Mesendoderm (in vitro differentiated cells): ENCODE data around the gene PDZD8. TPM values are rescaled to one million over a fixed set of nuclear protein-coding genes. Genes with fewer than 3 reads are reported as not detected.

Experiments used
- DNase-seq: peaks from one replicate; pipeline ENCODE4 v3.0.0; 2013
- H2AK5ac ChIP-seq: 2 replicates; pipeline ENCODE4 v1.6.1; 2013; ENCODE audit warnings: low read length, inconsistent platforms
- H2BK120ac ChIP-seq: 2 replicates; pipeline ENCODE4 v1.6.1; 2013; ENCODE audit warnings: low read depth, mild to moderate bottlenecking, low read length, moderate library complexity, mixed read lengths
- H2BK15ac ChIP-seq: replicated peaks from 2 replicates; pipeline ENCODE4 v1.6.1; 2013; ENCODE audit warnings: low read depth, mild to moderate bottlenecking, moderate library complexity
- H2BK5ac ChIP-seq: 2 replicates; pipeline ENCODE4 v1.6.1; 2013; ENCODE audit warnings: low read length, inconsistent platforms
- H3K18ac ChIP-seq: 2 replicates; pipeline ENCODE4 v1.6.1; 2013; ENCODE audit warnings: mild to moderate bottlenecking, low read length, mixed read lengths
- H3K23ac ChIP-seq: one replicate; pipeline ENCODE4 v1.6.1; 2013; ENCODE audit warnings: low read length
- H3K27ac ChIP-seq: 2 replicates; pipeline ENCODE4 v1.5.1; 2013; ENCODE audit warnings: low read depth, mild to moderate bottlenecking, inconsistent platforms, low read length, moderate library complexity
- H3K27me3 ChIP-seq: 2 replicates; pipeline ENCODE4 v1.6.1; 2013; ENCODE audit warnings: low read length, control low read depth, mild to moderate bottlenecking, inconsistent platforms; ENCODE audit not compliant: insufficient read depth, poor library complexity
- H3K36me3 ChIP-seq: 2 replicates; pipeline ENCODE4 v1.6.1; 2013; ENCODE audit warnings: low read length, inconsistent platforms; ENCODE audit not compliant: control insufficient read depth, insufficient read depth
- H3K4ac ChIP-seq: one replicate; pipeline ENCODE4 v1.6.1; 2013; ENCODE audit warnings: low read depth, mild to moderate bottlenecking, low read length, moderate library complexity
- H3K4me1 ChIP-seq: 2 replicates; pipeline ENCODE4 v1.6.1; 2013; ENCODE audit warnings: low read depth, low read length, inconsistent platforms; ENCODE audit not compliant: control insufficient read depth
- H3K4me2 ChIP-seq: 2 replicates; pipeline ENCODE4 v1.6.1; 2013; ENCODE audit warnings: low read length
- H3K4me3 ChIP-seq: 2 replicates; pipeline ENCODE4 v1.5.1; 2013; ENCODE audit warnings: mild to moderate bottlenecking, low read length
- H3K56ac ChIP-seq: one replicate; pipeline ENCODE4 v1.6.1; 2013; ENCODE audit warnings: low read length
- H3K79me1 ChIP-seq: 2 replicates; pipeline ENCODE4 v1.6.1; 2013; ENCODE audit warnings: low read length, inconsistent platforms
- H3K79me2 ChIP-seq: 2 replicates; pipeline ENCODE4 v1.6.1; 2013; ENCODE audit warnings: mild to moderate bottlenecking, low read length; ENCODE audit not compliant: control insufficient read depth, insufficient read depth
- H3K9ac ChIP-seq: 2 replicates; pipeline ENCODE4 v1.6.1; 2013; ENCODE audit warnings: low read length, inconsistent platforms
- H4K5ac ChIP-seq: one replicate; pipeline ENCODE4 v1.6.1; 2013; ENCODE audit warnings: low read length
- H4K8ac ChIP-seq: one replicate; pipeline ENCODE4 v1.6.1; 2013; ENCODE audit warnings: low read depth, mild to moderate bottlenecking, control low read depth, low read length, moderate library complexity
- WGBS: extraction: QIAGEN DNeasy Blood & Tissue Kit; methylation state at CpG from one replicate; pipeline ENCODE4 v1.1.7; 2013; ENCODE audit warnings: low lambda C conversion rate, missing lambda C conversion rate; ENCODE audit not compliant: insufficient coverage; ENCODE audit errors: extremely low coverage; 5-methylcytosine and 5-hydroxymethylcytosine counted together
- polyA plus RNA-seq, 2 experiments: library from polyadenylated mRNA; stranded (reverse); fragments of 200-250 nt; gene quantifications; one replicate each; pipeline ENCODE4 v1.2.3, GENCODE V29; 2013

PDZD8 gene, protein sequence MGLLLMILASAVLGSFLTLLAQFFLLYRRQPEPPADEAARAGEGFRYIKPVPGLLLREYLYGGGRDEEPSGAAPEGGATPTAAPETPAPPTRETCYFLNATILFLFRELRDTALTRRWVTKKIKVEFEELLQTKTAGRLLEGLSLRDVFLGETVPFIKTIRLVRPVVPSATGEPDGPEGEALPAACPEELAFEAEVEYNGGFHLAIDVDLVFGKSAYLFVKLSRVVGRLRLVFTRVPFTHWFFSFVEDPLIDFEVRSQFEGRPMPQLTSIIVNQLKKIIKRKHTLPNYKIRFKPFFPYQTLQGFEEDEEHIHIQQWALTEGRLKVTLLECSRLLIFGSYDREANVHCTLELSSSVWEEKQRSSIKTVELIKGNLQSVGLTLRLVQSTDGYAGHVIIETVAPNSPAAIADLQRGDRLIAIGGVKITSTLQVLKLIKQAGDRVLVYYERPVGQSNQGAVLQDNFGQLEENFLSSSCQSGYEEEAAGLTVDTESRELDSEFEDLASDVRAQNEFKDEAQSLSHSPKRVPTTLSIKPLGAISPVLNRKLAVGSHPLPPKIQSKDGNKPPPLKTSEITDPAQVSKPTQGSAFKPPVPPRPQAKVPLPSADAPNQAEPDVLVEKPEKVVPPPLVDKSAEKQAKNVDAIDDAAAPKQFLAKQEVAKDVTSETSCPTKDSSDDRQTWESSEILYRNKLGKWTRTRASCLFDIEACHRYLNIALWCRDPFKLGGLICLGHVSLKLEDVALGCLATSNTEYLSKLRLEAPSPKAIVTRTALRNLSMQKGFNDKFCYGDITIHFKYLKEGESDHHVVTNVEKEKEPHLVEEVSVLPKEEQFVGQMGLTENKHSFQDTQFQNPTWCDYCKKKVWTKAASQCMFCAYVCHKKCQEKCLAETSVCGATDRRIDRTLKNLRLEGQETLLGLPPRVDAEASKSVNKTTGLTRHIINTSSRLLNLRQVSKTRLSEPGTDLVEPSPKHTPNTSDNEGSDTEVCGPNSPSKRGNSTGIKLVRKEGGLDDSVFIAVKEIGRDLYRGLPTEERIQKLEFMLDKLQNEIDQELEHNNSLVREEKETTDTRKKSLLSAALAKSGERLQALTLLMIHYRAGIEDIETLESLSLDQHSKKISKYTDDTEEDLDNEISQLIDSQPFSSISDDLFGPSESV
- polyA plus RNA-seq (2013, experiment 1 of 2): 22.0 TPM
- 22.9 TPM for polyA plus RNA-seq (2013, experiment 2 of 2)

DNA sequence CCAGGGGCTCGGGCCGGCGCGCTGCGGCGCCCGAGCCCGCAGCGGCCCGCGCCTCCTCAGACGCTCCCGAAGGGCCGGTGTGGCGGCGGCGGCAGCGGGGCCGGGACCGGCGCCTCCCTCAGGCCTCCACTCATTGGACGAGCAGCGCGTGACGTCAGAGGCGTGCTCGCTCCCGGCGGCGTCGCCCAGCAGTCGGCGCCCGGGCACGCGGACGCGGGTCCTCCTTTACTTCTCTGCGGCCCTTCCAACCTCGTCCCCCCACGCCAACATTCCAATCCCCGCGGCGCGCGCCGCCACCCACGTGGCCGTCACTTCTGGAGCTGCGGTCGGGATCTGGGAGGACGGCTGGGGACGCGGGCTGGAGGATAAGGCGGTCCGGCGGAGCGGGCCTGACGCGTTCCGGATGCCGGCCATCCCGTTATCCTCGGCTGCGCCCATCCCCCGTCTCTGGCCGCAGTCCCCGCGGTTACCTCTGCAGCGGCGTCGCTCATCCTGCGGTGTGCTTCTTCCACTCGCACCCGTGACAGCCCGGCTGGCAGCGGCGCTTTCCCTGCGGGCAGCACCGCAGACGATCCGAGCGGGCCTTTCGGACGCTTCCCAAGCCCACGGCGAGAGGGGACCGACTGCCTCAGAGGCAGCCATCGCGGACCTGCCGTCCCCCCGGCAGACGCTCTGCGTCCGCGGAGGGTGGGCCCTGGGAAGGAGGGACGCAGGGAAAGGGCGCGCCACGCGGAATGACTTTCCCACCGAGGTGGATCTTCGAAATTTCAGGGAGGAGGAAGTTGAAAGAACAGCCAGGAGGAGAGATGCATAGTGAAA is at the start of gene PDZD8:
Gene PDZD8 (minus strand): TSS at position 81 of the 819 bp plus-strand sequence. CDS start 213 bp downstream, outside the sequence.
- no peaks in the 10 kb centered on the region for H3K4me1 ChIP-seq
- no CpG with 5 or more reads among the region's 103 CpGs for WGBS
- peak within 1 kb of the TSS; percentile 89 for H3K18ac ChIP-seq
- H2BK120ac ChIP-seq: no peak within 1 kb of the TSS
- H3K23ac ChIP-seq: peak within 1 kb of the TSS; percentile 94
- H3K4ac ChIP-seq: no peak within 1 kb of the TSS
- H2BK5ac ChIP-seq: no peak within 1 kb of the TSS
- H3K9ac ChIP-seq: peak within 1 kb of the TSS; percentile 93
- H2BK15ac ChIP-seq: no peak within 1 kb of the TSS
- no peak within 1 kb of the TSS for H2AK5ac ChIP-seq
- peak within 1 kb of the TSS; percentile 89 for H3K4me3 ChIP-seq
- H4K8ac ChIP-seq: no peak within 1 kb of the TSS
- peaks cover 2% of the 10 kb centered on the region for H3K27me3 ChIP-seq
- peaks cover 11% of the 10 kb centered on the region for H3K79me1 ChIP-seq
- peak within 1 kb of the TSS; percentile 96 for H3K56ac ChIP-seq
- H3K4me2 ChIP-seq: peak within 1 kb of the TSS; percentile 92
- no peaks in the 10 kb centered on the region for H3K36me3 ChIP-seq
- peak; percentile 95 for DNase-seq
- peaks cover 24% of the 10 kb centered on the region for H3K79me2 ChIP-seq
- H4K5ac ChIP-seq: no peak within 1 kb of the TSS
- H3K27ac ChIP-seq: peak within 1 kb of the TSS; percentile 55

DNA sequence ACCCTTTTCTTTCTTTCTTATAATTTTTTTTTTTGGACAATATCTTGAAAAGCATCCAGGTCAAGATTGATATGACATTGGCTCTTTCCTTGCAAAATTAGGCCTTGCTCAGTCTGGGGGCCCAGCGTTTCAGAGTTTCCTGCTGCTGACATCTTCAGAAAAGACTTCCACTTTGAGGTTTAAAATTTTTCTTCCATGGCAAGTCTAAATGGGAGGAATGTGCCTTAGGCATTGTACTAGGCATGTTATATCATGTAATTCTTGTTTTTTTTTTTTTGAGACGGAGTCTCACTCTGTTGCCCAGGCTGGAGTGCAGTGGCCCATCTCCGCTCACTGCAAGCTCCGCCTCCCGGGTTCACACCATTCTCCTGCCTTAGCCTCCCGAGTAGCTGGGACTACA is 48.9 kb upstream of the PDZD8 start:
- Histone ChIP-seq H3K36me3 (no peaks in the 10 kb centered on the region), H2AK5ac (no peak overlapping the region), H3K56ac (no peak overlapping the region), H3K4me2 (no peak overlapping the region), H3K79me2 (no peaks in the 10 kb centered on the region), H3K4me3 (no peak overlapping the region), H3K18ac (no peak overlapping the region), H3K27me3 (no peaks in the 10 kb centered on the region), H4K8ac (no peak overlapping the region), H3K4me1 (peaks cover 1% of the 10 kb centered on the region), H3K23ac (no peak overlapping the region), H3K79me1 (no peaks in the 10 kb centered on the region), H2BK5ac (no peak overlapping the region), H3K9ac (no peak overlapping the region), H2BK120ac (no peak overlapping the region), H3K4ac (no peak overlapping the region), H3K27ac (no peak overlapping the region), H2BK15ac (no peak overlapping the region), H4K5ac (no peak overlapping the region)
- DNase-seq: no peak
- WGBS: no CpG with 5 or more reads among the region's 6 CpGs

DNA sequence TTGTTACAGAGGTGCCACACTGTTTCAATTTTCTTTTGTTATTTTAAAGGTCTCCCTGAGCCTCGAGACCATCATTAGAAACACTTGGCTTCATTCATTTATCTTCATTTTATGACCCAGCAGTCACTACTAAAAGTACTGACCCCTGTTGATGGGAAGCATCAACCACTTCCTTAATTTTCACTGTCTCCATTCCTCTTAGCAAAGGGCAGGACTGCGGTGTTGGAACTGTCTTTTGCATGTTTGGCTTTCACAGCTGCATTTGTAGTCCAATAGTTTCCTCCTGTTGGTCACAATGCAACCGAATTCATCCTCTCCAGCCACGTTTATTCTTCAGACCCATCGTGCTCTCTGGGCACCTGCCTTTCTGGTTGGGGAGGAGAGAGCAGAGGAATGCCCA is 46.7 kb upstream of the PDZD8 start:
- DNase-seq: no peak
- Histone ChIP-seq H3K56ac (no peak overlapping the region), H2BK120ac (no peak overlapping the region), H3K9ac (no peak overlapping the region), H3K4me2 (no peak overlapping the region), H4K5ac (no peak overlapping the region), H3K4ac (no peak overlapping the region), H3K23ac (no peak overlapping the region), H3K4me3 (no peak overlapping the region), H4K8ac (no peak overlapping the region), H3K27ac (no peak overlapping the region), H3K18ac (no peak overlapping the region), H2AK5ac (no peak overlapping the region), H2BK15ac (no peak overlapping the region), H3K79me2 (no peaks in the 10 kb centered on the region), H3K27me3 (no peaks in the 10 kb centered on the region), H2BK5ac (no peak overlapping the region), H3K36me3 (no peaks in the 10 kb centered on the region), H3K79me1 (no peaks in the 10 kb centered on the region), H3K4me1 (peaks cover 1% of the 10 kb centered on the region)
- WGBS: no CpG with 5 or more reads among the region's 5 CpGs

DNA sequence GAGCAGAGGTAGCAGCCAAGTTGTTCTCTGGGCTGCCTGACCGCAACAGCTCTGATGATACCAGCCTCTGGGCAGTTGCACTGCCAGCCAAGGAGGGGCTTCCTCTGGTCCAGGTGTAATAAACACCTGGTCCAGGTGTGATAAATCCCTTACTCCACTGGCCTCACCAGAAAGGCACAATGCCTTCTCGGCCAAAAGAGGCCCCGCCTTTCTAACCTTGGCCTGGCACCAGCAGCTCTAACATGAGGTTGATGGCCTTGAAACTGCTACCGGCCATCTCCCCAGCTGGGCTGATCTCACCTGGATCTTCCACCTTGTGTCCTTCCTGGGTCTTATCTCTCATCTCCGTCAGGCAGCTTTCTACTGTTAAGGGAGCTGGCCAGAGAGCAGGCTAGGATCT is 45.5 kb upstream of the PDZD8 start:
- Histone ChIP-seq H3K79me2 (no peaks in the 10 kb centered on the region), H2BK120ac (no peak overlapping the region), H3K4me3 (no peak overlapping the region), H2AK5ac (no peak overlapping the region), H3K36me3 (no peaks in the 10 kb centered on the region), H3K4me2 (no peak overlapping the region), H3K4me1 (peaks cover 1% of the 10 kb centered on the region), H2BK15ac (no peak overlapping the region), H3K56ac (no peak overlapping the region), H4K5ac (no peak overlapping the region), H2BK5ac (no peak overlapping the region), H3K27me3 (no peaks in the 10 kb centered on the region), H4K8ac (no peak overlapping the region), H3K79me1 (no peaks in the 10 kb centered on the region), H3K4ac (no peak overlapping the region), H3K9ac (no peak overlapping the region), H3K27ac (no peak overlapping the region), H3K23ac (no peak overlapping the region), H3K18ac (no peak overlapping the region)
- WGBS: no CpG with 5 or more reads among the region's 5 CpGs
- DNase-seq: no peak

DNA sequence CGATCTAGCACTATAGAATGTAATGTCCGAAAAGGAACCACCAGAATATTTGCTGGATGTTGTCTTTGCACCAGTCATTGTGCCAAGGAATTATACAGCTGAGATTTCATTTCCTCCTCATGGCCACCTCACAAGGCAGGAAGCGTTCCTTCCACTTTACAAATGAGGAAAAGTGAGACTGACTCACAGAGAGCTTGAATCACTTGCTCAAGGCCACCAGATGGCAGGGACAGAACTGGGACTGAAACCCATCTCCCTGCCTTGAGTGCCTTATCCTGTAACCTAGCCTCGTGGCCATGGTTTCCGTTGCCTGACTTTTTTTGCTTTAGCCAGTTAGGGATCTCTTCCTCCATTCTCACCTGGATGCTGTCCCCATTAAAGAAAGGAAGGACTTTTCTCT is 44.7 kb upstream of the PDZD8 start:
- H4K8ac ChIP-seq: no peak overlapping the region
- WGBS: no CpG with 5 or more reads among the region's 5 CpGs
- H3K9ac ChIP-seq: no peak overlapping the region
- H3K27ac ChIP-seq: no peak overlapping the region
- no peak overlapping the region for H4K5ac ChIP-seq
- H3K4me2 ChIP-seq: no peak overlapping the region
- no peak overlapping the region for H3K18ac ChIP-seq
- H2BK120ac ChIP-seq: no peak overlapping the region
- H3K79me1 ChIP-seq: no peaks in the 10 kb centered on the region
- no peak overlapping the region for H3K23ac ChIP-seq
- no peaks in the 10 kb centered on the region for H3K4me1 ChIP-seq
- H2AK5ac ChIP-seq: no peak overlapping the region
- H3K79me2 ChIP-seq: no peaks in the 10 kb centered on the region
- DNase-seq: peak; percentile 26
- no peak overlapping the region for H3K56ac ChIP-seq
- no peak overlapping the region for H3K4me3 ChIP-seq
- no peak overlapping the region for H3K4ac ChIP-seq
- no peaks in the 10 kb centered on the region for H3K36me3 ChIP-seq
- no peak overlapping the region for H2BK5ac ChIP-seq
- H3K27me3 ChIP-seq: no peaks in the 10 kb centered on the region
- no peak overlapping the region for H2BK15ac ChIP-seq
